AG09319 (cell line): Measurements from ENCODE around the gene FRY.

Experiments
- DNase-seq: peaks from one replicate; pipeline ENCODE4 v3.0.0-alpha.2; 2010; ENCODE audit warnings: low read depth; ENCODE audit errors: extremely low read depth
- TF ChIP-seq, protein P1 (sequence below): IDR thresholded peaks from 2 replicates; pipeline ENCODE4 v1.5.1; 2011; ENCODE audit warnings: low read depth, mild to moderate bottlenecking, inconsistent platforms, low read length, moderate library complexity

FRY gene

DNA sequence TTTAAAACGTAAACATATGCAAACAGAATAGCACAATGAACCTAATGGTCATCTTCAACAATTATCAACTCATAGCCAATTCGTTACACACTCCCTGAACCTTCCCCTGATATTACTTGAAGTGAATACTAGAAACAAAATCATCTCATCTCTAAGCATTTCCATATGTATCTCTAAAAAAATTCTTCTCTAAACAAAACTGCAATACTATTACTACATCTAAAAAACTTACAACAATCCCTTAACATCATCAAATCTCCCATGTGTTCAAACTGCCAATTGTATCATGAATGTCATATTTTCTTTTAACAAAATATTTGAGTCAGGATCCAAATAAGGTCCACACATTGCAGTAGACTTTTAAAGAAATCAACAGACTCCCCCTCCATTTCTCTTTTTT is 61.4 kb downstream of the FRY start:
- TF ChIP-seq, protein P1, sequence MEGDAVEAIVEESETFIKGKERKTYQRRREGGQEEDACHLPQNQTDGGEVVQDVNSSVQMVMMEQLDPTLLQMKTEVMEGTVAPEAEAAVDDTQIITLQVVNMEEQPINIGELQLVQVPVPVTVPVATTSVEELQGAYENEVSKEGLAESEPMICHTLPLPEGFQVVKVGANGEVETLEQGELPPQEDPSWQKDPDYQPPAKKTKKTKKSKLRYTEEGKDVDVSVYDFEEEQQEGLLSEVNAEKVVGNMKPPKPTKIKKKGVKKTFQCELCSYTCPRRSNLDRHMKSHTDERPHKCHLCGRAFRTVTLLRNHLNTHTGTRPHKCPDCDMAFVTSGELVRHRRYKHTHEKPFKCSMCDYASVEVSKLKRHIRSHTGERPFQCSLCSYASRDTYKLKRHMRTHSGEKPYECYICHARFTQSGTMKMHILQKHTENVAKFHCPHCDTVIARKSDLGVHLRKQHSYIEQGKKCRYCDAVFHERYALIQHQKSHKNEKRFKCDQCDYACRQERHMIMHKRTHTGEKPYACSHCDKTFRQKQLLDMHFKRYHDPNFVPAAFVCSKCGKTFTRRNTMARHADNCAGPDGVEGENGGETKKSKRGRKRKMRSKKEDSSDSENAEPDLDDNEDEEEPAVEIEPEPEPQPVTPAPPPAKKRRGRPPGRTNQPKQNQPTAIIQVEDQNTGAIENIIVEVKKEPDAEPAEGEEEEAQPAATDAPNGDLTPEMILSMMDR, result no peak

DNA sequence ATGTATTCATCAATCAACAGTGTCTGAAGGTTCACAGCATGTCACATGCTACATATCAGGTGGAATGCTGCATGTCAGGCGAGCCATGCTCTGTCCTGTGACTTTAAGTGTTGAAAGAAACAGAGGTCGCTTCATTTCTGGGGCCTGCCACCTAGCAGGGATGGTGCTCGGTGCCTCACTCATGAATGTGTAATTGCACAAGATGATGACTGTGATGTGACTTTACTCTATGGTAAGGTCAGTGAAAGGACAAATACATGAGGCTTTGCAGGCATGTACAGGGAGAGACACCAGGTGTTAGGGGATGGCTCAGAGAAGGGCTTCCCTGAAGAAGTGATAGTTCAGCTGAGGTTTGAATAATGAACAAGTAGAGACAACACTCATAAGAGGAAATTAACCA is 66.7 kb downstream of the FRY start:
- no peak for DNase-seq
- TF ChIP-seq, protein P1, result no peak

More for the DNA sequence above, 61.4 kb downstream of the FRY start:
- no peak for DNase-seq

DNA sequence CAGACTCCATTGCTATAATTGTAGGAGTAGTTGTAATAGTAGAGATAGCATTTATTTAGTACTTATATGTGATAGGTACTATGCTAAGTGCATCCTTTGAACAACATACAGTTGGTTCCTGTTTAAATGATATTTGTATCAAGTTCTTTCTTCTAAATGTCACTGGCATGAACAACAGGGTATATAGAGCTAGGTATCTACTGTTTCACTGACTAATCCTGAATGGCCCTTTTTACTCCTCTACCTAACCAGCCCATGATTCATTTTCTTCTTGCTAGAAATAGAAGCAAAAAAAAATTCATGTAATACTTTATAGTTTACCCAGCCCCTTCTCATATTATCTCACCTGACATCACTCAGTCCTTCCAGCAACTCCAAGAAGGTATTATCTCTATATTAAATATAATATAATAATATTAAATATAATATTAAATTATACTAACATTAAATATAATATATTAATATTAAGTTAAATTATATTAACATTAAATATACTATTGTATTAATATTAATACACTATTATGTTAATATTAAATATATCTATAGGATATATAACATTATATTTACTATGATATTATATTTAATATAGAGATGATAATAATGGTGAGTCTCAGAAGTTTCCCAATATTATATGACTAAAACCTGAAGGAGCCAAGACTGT is 74.2 kb downstream of the FRY start:
- DNase-seq, result no peak
- TF ChIP-seq, protein P1, result no peak

DNA sequence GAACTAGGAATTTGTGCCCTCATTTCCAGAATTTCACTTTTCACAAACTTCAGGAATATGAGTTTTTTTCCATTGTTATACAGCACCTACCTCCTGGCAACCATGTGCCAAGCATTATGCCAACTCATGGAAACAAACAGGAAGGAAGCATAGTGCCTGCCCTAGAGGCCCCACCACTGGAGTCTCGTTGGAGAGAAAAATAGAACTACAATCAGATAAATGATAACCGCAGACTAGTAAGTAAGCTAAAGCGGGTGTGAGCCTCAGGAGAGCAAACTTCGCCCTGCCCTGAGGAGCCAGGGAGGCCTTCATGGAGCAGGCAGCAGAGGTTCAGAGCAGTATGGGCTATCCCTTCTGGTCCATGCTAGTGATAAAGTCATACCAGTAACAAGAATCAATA is 75.9 kb downstream of the FRY start:
- DNase-seq, result no peak

DNA sequence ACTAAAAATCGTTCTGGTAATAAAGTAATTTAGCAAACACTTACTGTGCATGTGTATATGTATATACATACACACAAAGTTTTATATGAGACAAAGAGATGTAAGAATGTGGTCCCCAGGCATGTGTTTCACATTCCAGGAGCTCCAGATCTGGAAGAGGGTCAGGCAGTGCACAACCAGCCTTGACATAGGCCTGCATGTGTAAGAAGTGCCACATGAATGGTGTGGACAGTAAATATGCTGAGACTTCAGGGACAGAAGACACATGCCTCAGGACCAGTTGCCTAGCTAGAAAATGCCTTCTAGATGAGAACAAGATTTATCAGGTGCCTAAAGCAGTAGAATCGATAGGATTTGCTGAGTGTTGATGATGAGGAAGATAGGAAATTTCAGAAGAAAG is 76.4 kb downstream of the FRY start:
- DNase-seq, result no peak
- TF ChIP-seq, protein P1, result no peak

More for the DNA sequence above, 75.9 kb downstream of the FRY start:
- TF ChIP-seq, protein P1, result no peak

DNA sequence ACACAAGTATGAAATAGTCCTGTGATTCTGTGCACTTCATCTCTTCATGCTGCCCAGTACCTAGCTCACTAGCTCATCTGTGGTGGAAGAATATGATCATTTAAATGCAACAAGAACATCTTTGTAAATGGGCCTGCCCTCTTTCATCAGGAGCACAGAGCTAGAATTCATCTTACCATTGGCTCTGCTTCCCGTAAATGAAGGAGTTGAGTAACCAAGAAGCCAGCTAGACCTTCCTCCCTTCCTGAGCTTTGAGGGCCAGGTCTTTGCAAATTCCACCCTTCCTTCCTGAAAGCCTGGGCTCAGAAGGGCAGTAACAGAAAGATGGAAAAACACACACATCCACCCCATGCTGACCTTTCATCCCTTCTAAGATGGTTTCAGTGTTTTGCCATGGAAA is 82.0 kb downstream of the FRY start:
- DNase-seq, result no peak
- TF ChIP-seq, protein P1, result no peak

DNA sequence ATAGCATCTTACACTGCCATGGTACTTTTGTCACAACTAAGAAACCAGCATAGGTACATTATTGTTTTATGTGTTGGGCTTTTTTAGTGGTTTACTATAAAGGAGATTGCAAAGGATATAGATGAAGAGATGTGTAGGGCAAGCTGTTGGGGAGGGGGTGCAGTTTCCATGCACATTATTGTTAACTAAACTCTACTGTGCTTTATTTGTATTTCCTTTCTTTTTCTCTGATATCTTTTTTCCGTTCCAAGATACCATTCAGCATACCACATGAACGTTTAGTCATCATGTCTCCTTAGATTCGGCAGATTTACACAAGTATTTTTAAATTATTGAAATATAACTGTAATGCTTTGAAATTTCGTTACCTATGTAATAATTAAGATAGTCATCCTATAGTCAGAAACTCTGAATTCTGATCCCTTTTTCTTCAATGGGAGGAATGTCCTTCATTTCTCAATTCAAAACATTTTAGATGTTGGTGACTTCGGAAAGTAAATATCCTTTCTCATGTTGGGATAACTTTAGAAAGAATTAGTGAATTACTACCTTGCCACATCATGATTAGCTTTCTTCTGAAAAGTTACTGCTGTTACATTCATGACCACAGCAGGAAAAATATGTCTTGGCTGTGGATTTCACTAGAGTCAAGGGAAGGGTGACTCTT is 82.8 kb downstream of the FRY start:
- no peak for DNase-seq
- TF ChIP-seq, protein P1, result no peak
